Neural progenitor cell (in vitro differentiated cells): ENCODE measurements around the gene TSPAN11.

ENCODE experiments used
- CTCF ChIP-seq: fragments of 200-600 bp; sonication (generic); IDR thresholded peaks from 2 replicates; pipeline ENCODE4 v1.5.1; 2017; ENCODE audit warnings: antibody characterized with exemption, mild to moderate bottlenecking
- EZH2 ChIP-seq: fragments of 200-600 bp; sonication (generic); IDR thresholded peaks from 2 replicates; pipeline ENCODE4 v1.6.1; 2017; ENCODE audit warnings: antibody characterized with exemption, mild to moderate bottlenecking, moderate library complexity
- EZH2phosphoT487 ChIP-seq: fragments of 200-600 bp; sonication (generic); IDR thresholded peaks from 2 replicates; pipeline ENCODE4 v1.6.1; 2017; ENCODE audit warnings: antibody characterized with exemption

GRCh38 chr12:31003861-31004640, 77.5 kb downstream of the TSPAN11 start:
- TF ChIP-seq CTCF (no peak), EZH2 (no peak), EZH2phosphoT487 (no peak)
